HG03159 (cell line): ENCODE data around the gene ASB2.

Experiments used
- ATAC-seq: cut with Tn5 transposase; IDR thresholded peaks from one replicate; pipeline ENCODE4 v1.9.1; 2021; ENCODE audit warnings: mild to moderate bottlenecking, moderate library complexity; ENCODE audit not compliant: unreplicated experiment

ASB2 gene

GRCh38 chr14:93909429-93910128, 66.8 kb downstream of the ASB2 start:
- ATAC-seq: no peak

GRCh38 chr14:93906341-93907329, 69.7 kb downstream of the ASB2 start:
- ATAC-seq: peak; percentile 79

- no peak for ATAC-seq
These were observed 70.7 kb downstream of the ASB2 start for GRCh38 chr14:93905623-93906022.

GRCh38 chr14:93903342-93904184, 72.8 kb downstream of the ASB2 start:
- no peak for ATAC-seq

GRCh38 chr14:93902619-93903307, 73.6 kb downstream of the ASB2 start:
- ATAC-seq: no peak

GRCh38 chr14:93901813-93902212, 74.6 kb downstream of the ASB2 start:
- ATAC-seq: no peak

GRCh38 chr14:93898731-93899130, 77.6 kb downstream of the ASB2 start:
- no peak for ATAC-seq

- no peak for ATAC-seq
These were observed 78.2 kb downstream of the ASB2 start for GRCh38 chr14:93898081-93898611.

- ATAC-seq: no peak
These were observed 78.9 kb downstream of the ASB2 start for GRCh38 chr14:93897476-93897845.

GRCh38 chr14:93895023-93895604, 81.3 kb downstream of the ASB2 start:
- ATAC-seq: no peak

- ATAC-seq: no peak
These were observed 82.6 kb downstream of the ASB2 start for GRCh38 chr14:93893661-93894261.

- ATAC-seq: no peak
These were observed 83.3 kb downstream of the ASB2 start for GRCh38 chr14:93892923-93893558.

GRCh38 chr14:93892505-93892839, 83.9 kb downstream of the ASB2 start:
- no peak for ATAC-seq

- ATAC-seq: no peak
These were observed 84.4 kb downstream of the ASB2 start for GRCh38 chr14:93891756-93892504.

GRCh38 chr14:93889739-93890483, 86.5 kb downstream of the ASB2 start:
- no peak for ATAC-seq

- no peak for ATAC-seq
These were observed 87.4 kb downstream of the ASB2 start for GRCh38 chr14:93888995-93889394.

GRCh38 chr14:93884950-93885349, 91.4 kb downstream of the ASB2 start:
- no peak for ATAC-seq
